Ishikawa (cell line): ENCODE measurements around the gene OPCML.

ENCODE experiments used
- CEBPB ChIP-seq: IDR thresholded peaks from 2 replicates; pipeline ENCODE4 v1.6.1; 2012
- CREB1 ChIP-seq: IDR thresholded peaks from 2 replicates; pipeline ENCODE4 v1.6.1; 2012; ENCODE audit warnings: low read depth
- EGR1 ChIP-seq: IDR thresholded peaks from 2 replicates; pipeline ENCODE4 v1.6.1; 2012
- EP300 ChIP-seq: IDR thresholded peaks from 2 replicates; pipeline ENCODE4 v1.6.1; 2012; ENCODE audit warnings: borderline replicate concordance
- RAD21 ChIP-seq: IDR thresholded peaks from 2 replicates; pipeline ENCODE4 v1.6.1; 2012; ENCODE audit warnings: low read depth
- TAF1 ChIP-seq: IDR thresholded peaks from 2 replicates; pipeline ENCODE4 v1.6.1; 2012; ENCODE audit warnings: low read depth, mild to moderate bottlenecking
- TEAD4 ChIP-seq: IDR thresholded peaks from 2 replicates; pipeline ENCODE4 v1.6.1; 2012
- YY1 ChIP-seq: IDR thresholded peaks from 2 replicates; pipeline ENCODE4 v1.6.1; 2012; ENCODE audit warnings: low read depth
- ZBTB7A ChIP-seq: IDR thresholded peaks from 2 replicates; pipeline ENCODE4 v1.6.1; 2012; ENCODE audit warnings: low read depth
- TF ChIP-seq, protein P1 (sequence below): IDR thresholded peaks from 2 replicates; pipeline ENCODE4 v1.6.1; 2012; ENCODE audit warnings: low read depth, mild to moderate bottlenecking
- TF ChIP-seq, protein P2 (sequence below): IDR thresholded peaks from 2 replicates; pipeline ENCODE4 v1.6.1; 2012
- TF ChIP-seq, protein P3 (sequence below): IDR thresholded peaks from 2 replicates; pipeline ENCODE4 v1.6.1; 2012

DNA sequence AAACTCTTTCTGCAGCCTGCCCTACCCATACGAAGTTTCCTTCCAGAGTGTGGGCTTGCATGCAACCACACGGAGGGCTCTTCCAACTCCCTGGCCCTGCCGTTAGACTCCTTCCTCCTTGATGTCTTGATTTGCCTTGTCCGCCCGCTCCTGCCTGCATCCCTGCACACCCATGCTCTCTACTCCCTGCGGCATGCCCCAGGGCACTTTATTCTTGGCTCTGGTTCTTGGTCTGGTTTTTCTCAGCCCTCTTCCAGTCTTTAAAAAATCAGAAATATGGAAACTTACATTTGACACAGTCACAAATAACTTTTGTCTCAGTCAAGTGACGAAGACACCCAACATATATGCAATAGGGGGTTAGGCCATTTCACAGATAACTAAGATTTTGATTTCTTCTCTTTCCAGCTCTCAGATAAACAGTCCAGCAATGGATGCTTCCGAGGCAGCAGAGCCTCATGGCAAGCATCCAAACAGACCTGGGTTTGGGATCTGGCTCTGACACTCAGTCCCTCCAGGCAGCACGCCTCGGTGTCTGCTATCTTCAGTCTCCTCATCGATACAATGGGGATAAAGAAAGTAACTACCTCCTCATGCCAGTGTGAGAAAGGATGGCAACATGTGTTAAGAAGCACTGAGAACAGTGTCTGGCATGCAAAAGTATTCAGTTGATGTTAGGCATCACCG lies 15.7 kb upstream of the OPCML start:
- TF ChIP-seq YY1 (no peak), RAD21 (no peak), CEBPB (no peak), EP300 (no peak), TAF1 (no peak), CREB1 (no peak), TEAD4 (no peak), EGR1 (no peak), ZBTB7A (no peak)
- TF ChIP-seq, protein P1, sequence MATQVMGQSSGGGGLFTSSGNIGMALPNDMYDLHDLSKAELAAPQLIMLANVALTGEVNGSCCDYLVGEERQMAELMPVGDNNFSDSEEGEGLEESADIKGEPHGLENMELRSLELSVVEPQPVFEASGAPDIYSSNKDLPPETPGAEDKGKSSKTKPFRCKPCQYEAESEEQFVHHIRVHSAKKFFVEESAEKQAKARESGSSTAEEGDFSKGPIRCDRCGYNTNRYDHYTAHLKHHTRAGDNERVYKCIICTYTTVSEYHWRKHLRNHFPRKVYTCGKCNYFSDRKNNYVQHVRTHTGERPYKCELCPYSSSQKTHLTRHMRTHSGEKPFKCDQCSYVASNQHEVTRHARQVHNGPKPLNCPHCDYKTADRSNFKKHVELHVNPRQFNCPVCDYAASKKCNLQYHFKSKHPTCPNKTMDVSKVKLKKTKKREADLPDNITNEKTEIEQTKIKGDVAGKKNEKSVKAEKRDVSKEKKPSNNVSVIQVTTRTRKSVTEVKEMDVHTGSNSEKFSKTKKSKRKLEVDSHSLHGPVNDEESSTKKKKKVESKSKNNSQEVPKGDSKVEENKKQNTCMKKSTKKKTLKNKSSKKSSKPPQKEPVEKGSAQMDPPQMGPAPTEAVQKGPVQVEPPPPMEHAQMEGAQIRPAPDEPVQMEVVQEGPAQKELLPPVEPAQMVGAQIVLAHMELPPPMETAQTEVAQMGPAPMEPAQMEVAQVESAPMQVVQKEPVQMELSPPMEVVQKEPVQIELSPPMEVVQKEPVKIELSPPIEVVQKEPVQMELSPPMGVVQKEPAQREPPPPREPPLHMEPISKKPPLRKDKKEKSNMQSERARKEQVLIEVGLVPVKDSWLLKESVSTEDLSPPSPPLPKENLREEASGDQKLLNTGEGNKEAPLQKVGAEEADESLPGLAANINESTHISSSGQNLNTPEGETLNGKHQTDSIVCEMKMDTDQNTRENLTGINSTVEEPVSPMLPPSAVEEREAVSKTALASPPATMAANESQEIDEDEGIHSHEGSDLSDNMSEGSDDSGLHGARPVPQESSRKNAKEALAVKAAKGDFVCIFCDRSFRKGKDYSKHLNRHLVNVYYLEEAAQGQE, result no peak
- TF ChIP-seq, protein P2, sequence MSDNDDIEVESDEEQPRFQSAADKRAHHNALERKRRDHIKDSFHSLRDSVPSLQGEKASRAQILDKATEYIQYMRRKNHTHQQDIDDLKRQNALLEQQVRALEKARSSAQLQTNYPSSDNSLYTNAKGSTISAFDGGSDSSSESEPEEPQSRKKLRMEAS, result no peak
- TF ChIP-seq, protein P3, sequence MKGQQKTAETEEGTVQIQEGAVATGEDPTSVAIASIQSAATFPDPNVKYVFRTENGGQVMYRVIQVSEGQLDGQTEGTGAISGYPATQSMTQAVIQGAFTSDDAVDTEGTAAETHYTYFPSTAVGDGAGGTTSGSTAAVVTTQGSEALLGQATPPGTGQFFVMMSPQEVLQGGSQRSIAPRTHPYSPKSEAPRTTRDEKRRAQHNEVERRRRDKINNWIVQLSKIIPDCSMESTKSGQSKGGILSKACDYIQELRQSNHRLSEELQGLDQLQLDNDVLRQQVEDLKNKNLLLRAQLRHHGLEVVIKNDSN, result no peak
